NB4 (cell line): ENCODE results near the gene MFGE8.

ENCODE experiments used
- POLR2A ChIP-seq: IDR thresholded peaks from 2 replicates; pipeline ENCODE4 v1.6.1; 2011; ENCODE audit warnings: mild to moderate bottlenecking; ENCODE audit not compliant: insufficient read length; ENCODE audit errors: extremely low read depth
- TF ChIP-seq, protein P1 (sequence below): IDR thresholded peaks from one replicate; pipeline ENCODE4 v1.5.1; 2012; ENCODE audit warnings: low read depth, low read length
- TF ChIP-seq, protein P2 (sequence below): IDR thresholded peaks from 2 replicates; pipeline ENCODE4 v1.6.1; 2011; ENCODE audit warnings: low read depth, low read length

DNA sequence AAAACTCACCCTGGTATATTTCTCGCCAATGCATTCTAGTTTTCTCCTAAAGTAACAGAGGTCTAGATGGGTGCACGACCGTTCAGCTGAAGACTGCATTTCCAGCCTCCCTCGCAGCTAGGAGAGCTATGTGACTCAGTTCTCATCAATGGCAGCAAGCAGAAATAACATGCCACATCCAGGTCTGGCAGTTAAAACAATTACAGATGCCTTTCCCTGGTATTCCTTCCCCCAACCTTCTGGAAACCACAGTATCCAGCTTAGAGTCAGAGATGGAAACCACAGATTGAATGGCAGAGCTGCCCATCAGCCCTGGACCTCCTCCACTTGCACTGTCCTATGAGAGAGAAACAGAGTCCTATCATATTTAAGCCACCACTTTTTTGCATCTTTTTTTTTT lies 22.7 kb downstream of the MFGE8 start:
- TF ChIP-seq POLR2A: no peak
- TF ChIP-seq, protein P1, sequence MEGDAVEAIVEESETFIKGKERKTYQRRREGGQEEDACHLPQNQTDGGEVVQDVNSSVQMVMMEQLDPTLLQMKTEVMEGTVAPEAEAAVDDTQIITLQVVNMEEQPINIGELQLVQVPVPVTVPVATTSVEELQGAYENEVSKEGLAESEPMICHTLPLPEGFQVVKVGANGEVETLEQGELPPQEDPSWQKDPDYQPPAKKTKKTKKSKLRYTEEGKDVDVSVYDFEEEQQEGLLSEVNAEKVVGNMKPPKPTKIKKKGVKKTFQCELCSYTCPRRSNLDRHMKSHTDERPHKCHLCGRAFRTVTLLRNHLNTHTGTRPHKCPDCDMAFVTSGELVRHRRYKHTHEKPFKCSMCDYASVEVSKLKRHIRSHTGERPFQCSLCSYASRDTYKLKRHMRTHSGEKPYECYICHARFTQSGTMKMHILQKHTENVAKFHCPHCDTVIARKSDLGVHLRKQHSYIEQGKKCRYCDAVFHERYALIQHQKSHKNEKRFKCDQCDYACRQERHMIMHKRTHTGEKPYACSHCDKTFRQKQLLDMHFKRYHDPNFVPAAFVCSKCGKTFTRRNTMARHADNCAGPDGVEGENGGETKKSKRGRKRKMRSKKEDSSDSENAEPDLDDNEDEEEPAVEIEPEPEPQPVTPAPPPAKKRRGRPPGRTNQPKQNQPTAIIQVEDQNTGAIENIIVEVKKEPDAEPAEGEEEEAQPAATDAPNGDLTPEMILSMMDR: no peak
- TF ChIP-seq, protein P2, sequence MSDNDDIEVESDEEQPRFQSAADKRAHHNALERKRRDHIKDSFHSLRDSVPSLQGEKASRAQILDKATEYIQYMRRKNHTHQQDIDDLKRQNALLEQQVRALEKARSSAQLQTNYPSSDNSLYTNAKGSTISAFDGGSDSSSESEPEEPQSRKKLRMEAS: no peak
